Panc1 (cell line): ENCODE data around the gene CORO1C. TPM values are rescaled to one million over a fixed set of nuclear protein-coding genes. Genes with fewer than 3 reads are reported as not detected.

Experiments
- ATAC-seq: fragments of 200-7000 bp; cut with Tn5 transposase; 2 replicates; pipeline ENCODE4 v1.9.1; 2020; ENCODE audit warnings: mild to moderate bottlenecking, moderate library complexity
- BruUV-seq: library from RNA; stranded (reverse); fragments of 400-500 nt; replicated peaks from 2 replicates; lab custom pipeline; 2021; lab: Mats Ljungman, UMichigan
- CTCF ChIA-PET: fragments of 300-600 bp; sonication (Branson Sonifier 250); formaldehyde crosslinking; loops from one replicate; lab custom pipeline; 2022; ENCODE audit warnings: antibody characterized with exemption; lab: Charles Lee
- POLR2A ChIA-PET: fragments of 300-600 bp; sonication (Branson Sonifier 250); formaldehyde crosslinking; loops from one replicate; lab custom pipeline; 2022; ENCODE audit warnings: antibody characterized with exemption; lab: Charles Lee
- DNase-seq: peaks from one replicate; pipeline ENCODE4 v3.0.0-alpha.2; 2010; ENCODE audit warnings: low read depth, low spot score
- H3K27ac ChIP-seq: 2 replicates; pipeline ENCODE4 v1.5.1; 2011; ENCODE audit warnings: mild to moderate bottlenecking, low read length, inconsistent platforms
- H3K27me3 ChIP-seq: fragments of 200-500 bp; sonication (Bioruptor generic); 2 replicates; pipeline ENCODE4 v1.6.0; 2014; ENCODE audit warnings: low read length, inconsistent platforms; ENCODE audit not compliant: control insufficient read depth, insufficient read depth
- H3K36me3 ChIP-seq: fragments of 200-500 bp; sonication (Bioruptor generic); 2 replicates; pipeline ENCODE4 v1.5.1; 2014; ENCODE audit warnings: inconsistent platforms, mild to moderate bottlenecking, low read length, moderate library complexity; ENCODE audit not compliant: control insufficient read depth, insufficient read depth
- H3K4me1 ChIP-seq: 2 replicates; pipeline ENCODE4 v1.5.1; 2011; ENCODE audit warnings: inconsistent platforms, mild to moderate bottlenecking, low read length, moderate library complexity; ENCODE audit not compliant: control insufficient read depth, insufficient read depth
- H3K4me3 ChIP-seq, 2 experiments: 2 replicates each; pipeline ENCODE4 v1.5.1; 2011 to 2012; ENCODE audit warnings: low read depth in 2 of 2, low read length in 2 of 2, mild to moderate bottlenecking in 2 of 2, inconsistent platforms in 1 of 2, moderate library complexity in 1 of 2
- H3K9me3 ChIP-seq: fragments of 200-500 bp; sonication (Bioruptor generic); 2 replicates; pipeline ENCODE4 v1.5.1; 2014; ENCODE audit warnings: low read depth, mild to moderate bottlenecking, inconsistent platforms, low read length, moderate library complexity; ENCODE audit not compliant: control insufficient read depth, insufficient read depth
- CTCF ChIP-seq: fragments of 450-650 bp; IDR thresholded peaks from 2 replicates; pipeline ENCODE4 v1.5.1; 2017; ENCODE audit warnings: mild to moderate bottlenecking
- POLR2AphosphoS5 ChIP-seq: IDR thresholded peaks from 2 replicates; pipeline ENCODE4 v1.6.1; 2012; ENCODE audit warnings: mild to moderate bottlenecking, low read depth, low read length, moderate library complexity
- REST ChIP-seq, 2 experiments: IDR thresholded peaks; 2 replicates each; pipeline ENCODE4 v1.6.1; 2011 to 2012; ENCODE audit warnings: low read depth in 2 of 2, control low read depth in 1 of 2, low read length in 1 of 2, mild to moderate bottlenecking in 1 of 2, moderate library complexity in 1 of 2; ENCODE audit not compliant: insufficient read depth in 1 of 2
- SIN3A ChIP-seq: IDR thresholded peaks from 2 replicates; pipeline ENCODE4 v1.6.1; 2012; ENCODE audit warnings: low read depth, mild to moderate bottlenecking, low read length, moderate library complexity, borderline replicate concordance; ENCODE audit not compliant: insufficient read depth
- TCF7L2 ChIP-seq: IDR thresholded peaks from 2 replicates; pipeline ENCODE4 v1.6.1; 2011; ENCODE audit warnings: mild to moderate bottlenecking, low read depth, low read length, inconsistent platforms
- in situ Hi-C: cut with HindIII; loops from 2 replicates; pipeline ENCODE4 v1.10.0; 2016; ENCODE audit warnings: low sequenced_read_pairs, low pct_unique_long_range_greater_than_20kb
- intact Hi-C: fragments of 100-400 bp; cut with micrococcal nuclease; formaldehyde crosslinking; loops from one replicate; pipeline ENCODE4 v1.10.0; 2022; ENCODE audit not compliant: unreplicated experiment
- total RNA-seq: library from RNA; stranded (reverse); gene quantifications from one replicate; pipeline ENCODE4 v1.2.1, GENCODE V29; 2021; ENCODE audit not compliant: unreplicated experiment

Gene CORO1C
- total RNA-seq, 1 experiment from 2014 or later = 165 TPM

- Histone ChIP-seq H3K4me3 (no peak overlapping the region), H3K36me3 (no peaks in the 10 kb centered on the region), H3K27me3 (no peaks in the 10 kb centered on the region), H3K27ac (peak overlapping the region; percentile 14; the same call in 1 of the 2 replicates), H3K9me3 (no peaks in the 10 kb centered on the region), H3K4me1 (peaks cover 22% of the 10 kb centered on the region)
- TF ChIP-seq POLR2AphosphoS5 = no peak
- POLR2A ChIA-PET = no interaction called here
- in situ Hi-C loops = no loop called here
- ATAC-seq (no peak), DNase-seq (no peak)
- intact Hi-C loops = no loop called here
- no TSS peak for BruUV-seq
- CTCF ChIA-PET = no interaction called here
These were observed 102.2 kb downstream of the CORO1C start for GRCh38 chr12:108629151-108629550.

GRCh38 chr12:108627134-108627920, 104.0 kb downstream of the CORO1C start:
- BruUV-seq = no TSS peak
- in situ Hi-C loops (no loop called here), intact Hi-C loops (no loop called here)
- no peaks in the 10 kb centered on the region for H3K27me3 ChIP-seq
- CTCF ChIA-PET = interaction anchor here (0.6 kb wide), 1 partner anchor 9 kb away, joined by 3 read pairs; no protein-coding TSS in a partner anchor
- TF ChIP-seq TCF7L2 (no peak), SIN3A (no peak), REST (IDR thresholded peaks at IDR 0.05; ENCODE audit: insufficient read depth in 1 of 2, low read depth in 2 of 2, low read length in 1 of 2) (no peak), POLR2AphosphoS5 (no peak), CTCF (no peak)
- no peaks in the 10 kb centered on the region for H3K36me3 ChIP-seq
- DNase-seq (no peak), ATAC-seq (no peak)
- H3K9me3 ChIP-seq = no peaks in the 10 kb centered on the region
- POLR2A ChIA-PET = interaction anchor here (0.7 kb wide), 1 partner anchor 109 kb away, joined by 6 read pairs; no protein-coding TSS in a partner anchor
- no peak overlapping the region for H3K27ac ChIP-seq
- no peak overlapping the region for H3K4me3 ChIP-seq
- peaks cover 21% of the 10 kb centered on the region for H3K4me1 ChIP-seq

- no peak overlapping the region for H3K4me3 ChIP-seq
- no peak overlapping the region for H3K27ac ChIP-seq
- intact Hi-C loops = no loop called here
- peaks cover 14% of the 10 kb centered on the region for H3K4me1 ChIP-seq
- ATAC-seq (no peak), DNase-seq (no peak)
- ChIA-PET CTCF (no interaction called here), POLR2A (no interaction called here)
- H3K27me3 ChIP-seq = no peaks in the 10 kb centered on the region
- no peak for TF ChIP-seq TCF7L2
- no peak for TF ChIP-seq POLR2AphosphoS5
- TF ChIP-seq CTCF = no peak
- no peak for TF ChIP-seq SIN3A
- no peak for TF ChIP-seq REST (IDR thresholded peaks at IDR 0.05; ENCODE audit: insufficient read depth in 1 of 2, low read depth in 2 of 2, low read length in 1 of 2)
- H3K36me3 ChIP-seq = no peaks in the 10 kb centered on the region
- BruUV-seq = no TSS peak
- in situ Hi-C loops = no loop called here
- H3K9me3 ChIP-seq = no peaks in the 10 kb centered on the region
These were observed 106.1 kb downstream of the CORO1C start for GRCh38 chr12:108625228-108625627.
